Endothelial cell of umbilical vein (primary cell): ENCODE data around the gene GUCA2B. TPM values are rescaled to one million over a fixed set of nuclear protein-coding genes. Genes with fewer than 3 reads are reported as not detected.

Experiments used
- BruUV-seq: library from RNA; stranded (reverse); fragments of 400-500 nt; replicated peaks from 2 replicates; lab custom pipeline; 2021; lab: Mats Ljungman, UMichigan
- CTCF ChIA-PET: fragments of 300-600, 350-600 bp; sonication (Branson Sonifier 250); formaldehyde crosslinking; loops from one replicate; lab custom pipeline; 2021; ENCODE audit warnings: antibody characterized with exemption, inconsistent platforms; lab: Charles Lee
- POLR2A ChIA-PET: fragments of 300-600, 350-600 bp; sonication (Branson Sonifier 250); formaldehyde crosslinking; loops from one replicate; lab custom pipeline; 2021; ENCODE audit warnings: antibody characterized with exemption, inconsistent platforms; lab: Charles Lee
- DNase-seq: peaks from one replicate; pipeline ENCODE4 v3.0.0-alpha.2; 2011; ENCODE audit warnings: low read depth, low spot score
- FAIRE-seq: peaks from 2 replicates; lab custom pipeline; 2011; peaks lifted over from hg19 to GRCh38; lab: Jason Lieb, UNC
- H2AFZ ChIP-seq: 2 replicates; pipeline ENCODE4 v1.6.0; 2012; ENCODE audit warnings: low read depth, low read length, control low read depth, inconsistent platforms
- H3K27ac ChIP-seq: 2 replicates; pipeline ENCODE4 v1.5.1; 2011; ENCODE audit warnings: low read depth, mild to moderate bottlenecking, control low read depth, low read length, moderate library complexity; ENCODE audit not compliant: insufficient read depth
- H3K27me3 ChIP-seq, 2 experiments: 2 replicates each; pipeline versions ENCODE4 v1.6.0 to v1.6.1; 2011; ENCODE audit warnings: low read length in 2 of 2, mixed read lengths in 1 of 2; ENCODE audit not compliant: control insufficient read depth in 2 of 2, insufficient read depth in 2 of 2
- H3K36me3 ChIP-seq, 2 experiments: 2 replicates in 1 of 2; 3 replicates in 1 of 2; pipeline ENCODE4 v1.5.1; 2011; ENCODE audit warnings: low read length in 2 of 2, mild to moderate bottlenecking in 1 of 2, moderate library complexity in 1 of 2; ENCODE audit not compliant: control insufficient read depth in 2 of 2, insufficient read depth in 2 of 2; ENCODE audit errors: extremely low read depth in 1 of 2
- H3K4me1 ChIP-seq: 3 replicates; pipeline ENCODE4 v1.5.1; 2011; ENCODE audit warnings: mild to moderate bottlenecking, low read length; ENCODE audit not compliant: control insufficient read depth, insufficient read depth; ENCODE audit errors: extremely low read depth
- H3K4me2 ChIP-seq: 2 replicates; pipeline ENCODE4 v1.6.1; 2011; ENCODE audit warnings: low read length, control low read depth, mixed read lengths; ENCODE audit not compliant: insufficient read depth
- H3K4me3 ChIP-seq, 3 experiments: fragments of 200-600 bp in 1 of 3; sonication (generic), shearing (Covaris generic) in 1 of 3; replicated peaks in 1 of 3; 2 replicates each; pipeline ENCODE4 v1.5.1; 2011 to 2016; ENCODE audit warnings: control low read depth in 3 of 3, low read length in 3 of 3, mild to moderate bottlenecking in 2 of 3, inconsistent platforms in 1 of 3, low read depth in 1 of 3, moderate library complexity in 1 of 3; ENCODE audit not compliant: insufficient read depth in 1 of 3
- H3K79me2 ChIP-seq: 2 replicates; pipeline ENCODE4 v1.6.0; 2012; ENCODE audit warnings: low read length, inconsistent platforms; ENCODE audit not compliant: control insufficient read depth, insufficient read depth
- H3K9ac ChIP-seq: replicated peaks from 2 replicates; pipeline ENCODE3; 2011; ENCODE audit warnings: low read length, control low read depth; ENCODE audit not compliant: insufficient read depth; ENCODE audit errors: extremely low read depth
- H3K9me1 ChIP-seq: replicated peaks from 3 replicates; pipeline ENCODE4 v1.6.0; 2011; ENCODE audit warnings: mild to moderate bottlenecking, low read length; ENCODE audit not compliant: control insufficient read depth, insufficient read depth; ENCODE audit errors: extremely low read depth
- H3K9me3 ChIP-seq: replicated peaks from 2 replicates; pipeline ENCODE4 v1.5.1; 2012; ENCODE audit warnings: low read length, inconsistent platforms; ENCODE audit not compliant: control insufficient read depth, insufficient read depth
- H4K20me1 ChIP-seq: replicated peaks from 2 replicates; pipeline ENCODE3; 2011; ENCODE audit warnings: mild to moderate bottlenecking, low read length; ENCODE audit not compliant: control insufficient read depth, insufficient read depth; ENCODE audit errors: extremely low read depth
- CTCF ChIP-seq, 2 donors: IDR thresholded peaks; 1 replicate in 1 of 2; 2 replicates in 1 of 2; pipeline ENCODE4 v1.5.1; 2011; ENCODE audit warnings: low read length in 2 of 2, mild to moderate bottlenecking in 2 of 2, moderate library complexity in 2 of 2, control low read depth in 1 of 2, inconsistent platforms in 1 of 2, low read depth in 1 of 2; ENCODE audit not compliant: insufficient read depth in 1 of 2; ENCODE audit errors: extremely low read depth in 1 of 2
- EZH2 ChIP-seq: IDR thresholded peaks from 2 replicates; pipeline ENCODE4 v1.6.1; 2012; ENCODE audit warnings: borderline replicate concordance, low read depth, mild to moderate bottlenecking, moderate library complexity, low read length, inconsistent platforms; ENCODE audit not compliant: severe bottlenecking
- FOS ChIP-seq: IDR thresholded peaks from 2 replicates; pipeline ENCODE4 v1.6.1; 2011; ENCODE audit warnings: mild to moderate bottlenecking, low read length, moderate library complexity, borderline replicate concordance; ENCODE audit not compliant: insufficient read depth
- GATA2 ChIP-seq: IDR thresholded peaks from 2 replicates; pipeline ENCODE4 v1.7.0; 2011; ENCODE audit warnings: low read depth, mild to moderate bottlenecking, moderate library complexity, mixed read lengths, low read length; ENCODE audit not compliant: insufficient read length, insufficient read depth
- JUN ChIP-seq: IDR thresholded peaks from 2 replicates; pipeline ENCODE4 v1.6.1; 2011; ENCODE audit warnings: borderline replicate concordance, low read depth; ENCODE audit not compliant: insufficient read length, insufficient read depth
- MYC ChIP-seq: IDR thresholded peaks from one replicate; pipeline ENCODE4 v1.6.1; 2011; ENCODE audit warnings: mild to moderate bottlenecking, low read depth, low read length
- POLR2A ChIP-seq: IDR thresholded peaks from 2 replicates; pipeline ENCODE4 v1.6.1; 2012; ENCODE audit warnings: low read depth, mild to moderate bottlenecking, control low read depth, low read length
- POLR2AphosphoS5 ChIP-seq: IDR thresholded peaks from 2 replicates; pipeline ENCODE4 v1.6.1; 2012; ENCODE audit warnings: low read depth, mild to moderate bottlenecking, control low read depth, low read length, moderate library complexity; ENCODE audit not compliant: insufficient read depth
- dilution Hi-C: fragments of 300-500 bp; cut with MboI; formaldehyde crosslinking; loops from one replicate; pipeline ENCODE4 v1.15.0; 2019; ENCODE audit warnings: low sequenced_read_pairs; ENCODE audit not compliant: extremely low pct_ligation_motif_present
- intact Hi-C: fragments of 100-400 bp; cut with micrococcal nuclease; formaldehyde crosslinking; loops from one replicate; pipeline ENCODE4 v1.10.0; 2022
- polyA plus RNA-seq, 4 experiments: library from polyadenylated mRNA; depleted of rRNA in 3 of 4; stranded (reverse) in 3 of 4; unstranded in 1 of 4; fragments of >200 nt; gene quantifications; 2 replicates each; pipeline versions ENCODE4 v1.2.1 to v1.2.3, GENCODE V29; 2011 to 2012; ENCODE audit warnings: missing spikeins in 1 of 4
- total RNA-seq: library from RNA; stranded (reverse); gene quantifications from 2 replicates; pipeline ENCODE4 v1.2.3, GENCODE V29; 2021
- TF ChIP-seq, protein P1 (sequence below): IDR thresholded peaks from 2 replicates; pipeline ENCODE4 v1.6.1; 2011; ENCODE audit not compliant: insufficient read depth, insufficient read length

The GUCA2B gene
- total and polyA plus RNA-seq, 2 donors (not counting 3 experiments of a cell fraction or from before 2014, with no cell fraction given): not detected

GRCh38 chr1:42157667-42158066 is 4.5 kb downstream of the GUCA2B start:
- Histone ChIP-seq H3K79me2 (no peaks in the 10 kb centered on the region), H3K9me1 (no peaks in the 10 kb centered on the region), H3K4me2 (no peak overlapping the region), H2AFZ (no peak overlapping the region), H3K4me3 (no peak overlapping the region), H3K27ac (no peak overlapping the region), H3K9me3 (no peaks in the 10 kb centered on the region), H3K4me1 (no peaks in the 10 kb centered on the region), H4K20me1 (no peaks in the 10 kb centered on the region), H3K9ac (no peak overlapping the region), H3K36me3 (no peaks in the 10 kb centered on the region), H3K27me3 (peaks cover 3 to 16% of the 10 kb centered on the region in 2 experiments)
- DNase-seq (no peak), FAIRE-seq (no peak)
- no TSS peak for BruUV-seq
- POLR2A ChIA-PET: no interaction called here
- dilution Hi-C loops (no loop called here), intact Hi-C loops (no loop called here)
- TF ChIP-seq POLR2A: no peak
- TF ChIP-seq POLR2AphosphoS5: no peak
- no peak for TF ChIP-seq GATA2
- TF ChIP-seq MYC: no peak
- no peak for TF ChIP-seq FOS
- no peak for TF ChIP-seq CTCF (IDR thresholded peaks at IDR 0.05; ENCODE audit: extremely low read depth in 1 of 2, insufficient read depth in 1 of 2, low read depth in 1 of 2, low read length in 2 of 2)
- no peak for TF ChIP-seq EZH2
- TF ChIP-seq JUN: no peak
- TF ChIP-seq, protein P1, sequence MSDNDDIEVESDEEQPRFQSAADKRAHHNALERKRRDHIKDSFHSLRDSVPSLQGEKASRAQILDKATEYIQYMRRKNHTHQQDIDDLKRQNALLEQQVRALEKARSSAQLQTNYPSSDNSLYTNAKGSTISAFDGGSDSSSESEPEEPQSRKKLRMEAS: no peak
- CTCF ChIA-PET: interaction anchor here (0.8 to 2.8 kb wide), 3 partner anchors 10 to 19 kb away, joined by 3 to 19 read pairs (median 4); no protein-coding TSS in a partner anchor
